ENCODE results near the gene FAM131B.
"Not testable (repeated sequence)": the region's sequence is repeated elsewhere in the genome, so short reads cannot be mapped to it uniquely, and the experiment has no call there.

Gene FAM131B

GRCh38 chr7:143362131-143363015 lies at the start of gene FAM131B:
Gene FAM131B (minus strand): TSS chr7:143362713. CDS start chr7:143362603, 110 bp downstream.
- no peak for DNase-seq (ENCODE audit: low read depth)

- DNase-seq (ENCODE audit: low read depth) = no peak
Measured at GRCh38 chr7:143411976-143412708, 49.6 kb upstream of the FAM131B start.

- DNase-seq (ENCODE audit: low read depth) = no peak
Measured at GRCh38 chr7:143410521-143411004, 48.0 kb upstream of the FAM131B start.

- DNase-seq (ENCODE audit: low read depth) = no peak
Measured at GRCh38 chr7:143408686-143409561, 46.4 kb upstream of the FAM131B start, which contains the start of gene EPHA1. Gene EPHA1 (minus strand): TSS chr7:143408856. CDS start chr7:143408805, 51 bp downstream.

- no peak for DNase-seq (ENCODE audit: low read depth)
Measured at GRCh38 chr7:143408252-143408685, 45.8 kb upstream of the FAM131B start.

GRCh38 chr7:143407287-143408251 lies 45.1 kb upstream of the FAM131B start:
- DNase-seq (ENCODE audit: low read depth) = no peak

- no peak for DNase-seq (ENCODE audit: low read depth)
Measured at GRCh38 chr7:143406002-143406357, 43.5 kb upstream of the FAM131B start.

- no peak for DNase-seq (ENCODE audit: low read depth)
Measured at GRCh38 chr7:143405173-143406001, 42.9 kb upstream of the FAM131B start.

GRCh38 chr7:143402233-143402632 lies 39.7 kb upstream of the FAM131B start:
- not testable (repeated sequence) for DNase-seq (ENCODE audit: low read depth)

- no peak for DNase-seq (ENCODE audit: low read depth)
Measured at GRCh38 chr7:143401265-143401664, 38.8 kb upstream of the FAM131B start.

GRCh38 chr7:143399642-143400041 lies 37.1 kb upstream of the FAM131B start:
- no peak for DNase-seq (ENCODE audit: low read depth)

- no peak for DNase-seq (ENCODE audit: low read depth)
Measured at GRCh38 chr7:143399151-143399550, 36.6 kb upstream of the FAM131B start.

- DNase-seq (ENCODE audit: low read depth) = no peak
Measured at GRCh38 chr7:143398616-143399015, 36.1 kb upstream of the FAM131B start.

GRCh38 chr7:143397710-143398530 lies 35.4 kb upstream of the FAM131B start:
- no peak for DNase-seq (ENCODE audit: low read depth)

- no peak for DNase-seq (ENCODE audit: low read depth)
Measured at GRCh38 chr7:143396625-143397556, 34.4 kb upstream of the FAM131B start.

GRCh38 chr7:143396182-143396581 lies 33.7 kb upstream of the FAM131B start:
- no peak for DNase-seq (ENCODE audit: low read depth)

All from non-pigmented ciliary epithelial cell (primary cell).